ENCODE results near the gene NPHS1. TPM values are rescaled to one million over a fixed set of nuclear protein-coding genes. Genes with fewer than 3 reads are reported as not detected.

NPHS1 gene
- total and polyA plus RNA-seq, 7 donors = under 0.01 to 0.35 TPM; not detected in 5

DNA sequence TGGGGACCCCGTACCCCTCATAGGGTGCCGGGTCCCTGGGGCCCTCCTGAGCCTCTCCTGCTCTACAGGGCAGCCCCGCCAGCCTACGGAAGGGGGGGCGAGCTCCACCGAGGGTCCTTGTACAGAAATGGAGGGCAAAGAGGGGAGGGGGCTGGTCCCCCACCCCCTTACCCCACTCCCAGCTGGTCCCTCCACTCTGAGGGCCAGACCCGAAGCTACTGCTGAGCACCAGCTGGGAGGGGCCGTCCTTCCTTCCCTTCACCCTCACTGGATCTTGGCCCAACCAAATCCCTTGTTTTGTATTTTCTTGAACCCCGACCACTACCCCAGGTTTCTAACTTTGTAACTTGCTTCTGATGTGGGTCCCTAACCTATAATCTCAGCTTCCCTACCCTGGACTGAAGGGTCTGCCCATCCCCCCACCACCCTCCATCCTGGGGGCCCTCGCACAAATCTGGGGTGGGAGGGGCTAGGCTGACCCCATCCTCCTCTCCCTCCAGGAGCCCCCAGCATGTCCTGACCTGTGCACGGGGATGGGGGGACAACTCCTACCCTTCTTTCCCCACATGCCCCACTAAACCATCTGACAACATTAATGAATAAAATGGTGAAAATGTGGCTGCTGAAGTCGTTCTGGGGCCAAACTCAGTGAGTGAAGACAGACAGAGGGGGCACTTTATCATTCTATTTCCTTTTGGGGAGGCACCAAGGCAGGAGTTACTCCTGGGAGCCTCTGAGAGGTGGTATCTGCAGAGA lies 63.9 kb downstream of the NPHS1 start:
- H3K36me3 ChIP-seq = peaks cover 0 to 10% (median 0%) of the 10 kb centered on the region in 4 donors
- TF ChIP-seq EP300 (IDR thresholded peaks at IDR 0.05) (no peak), POLR2A (IDR thresholded peaks at IDR 0.05) (no peak), POLR2AphosphoS5 (IDR thresholded peaks at IDR 0.05) (no peak)
- TF ChIP-seq, protein P1, sequence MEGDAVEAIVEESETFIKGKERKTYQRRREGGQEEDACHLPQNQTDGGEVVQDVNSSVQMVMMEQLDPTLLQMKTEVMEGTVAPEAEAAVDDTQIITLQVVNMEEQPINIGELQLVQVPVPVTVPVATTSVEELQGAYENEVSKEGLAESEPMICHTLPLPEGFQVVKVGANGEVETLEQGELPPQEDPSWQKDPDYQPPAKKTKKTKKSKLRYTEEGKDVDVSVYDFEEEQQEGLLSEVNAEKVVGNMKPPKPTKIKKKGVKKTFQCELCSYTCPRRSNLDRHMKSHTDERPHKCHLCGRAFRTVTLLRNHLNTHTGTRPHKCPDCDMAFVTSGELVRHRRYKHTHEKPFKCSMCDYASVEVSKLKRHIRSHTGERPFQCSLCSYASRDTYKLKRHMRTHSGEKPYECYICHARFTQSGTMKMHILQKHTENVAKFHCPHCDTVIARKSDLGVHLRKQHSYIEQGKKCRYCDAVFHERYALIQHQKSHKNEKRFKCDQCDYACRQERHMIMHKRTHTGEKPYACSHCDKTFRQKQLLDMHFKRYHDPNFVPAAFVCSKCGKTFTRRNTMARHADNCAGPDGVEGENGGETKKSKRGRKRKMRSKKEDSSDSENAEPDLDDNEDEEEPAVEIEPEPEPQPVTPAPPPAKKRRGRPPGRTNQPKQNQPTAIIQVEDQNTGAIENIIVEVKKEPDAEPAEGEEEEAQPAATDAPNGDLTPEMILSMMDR (IDR thresholded peaks at IDR 0.05) = no peak
- H3K4me1 ChIP-seq = no peaks in the 10 kb centered on the region
- 86 to 87% methylated on average over 12 of the region's 12 CpGs for WGBS, 2 donors
- H3K4me3 ChIP-seq = no peak overlapping the region
- no peaks in the 10 kb centered on the region for H3K9me3 ChIP-seq
- no peak overlapping the region for H3K27ac ChIP-seq
- intact Hi-C loops (cut with DNase I) = no loop called here
- no peaks in the 10 kb centered on the region for H3K27me3 ChIP-seq
- no peak for DNase-seq

DNA sequence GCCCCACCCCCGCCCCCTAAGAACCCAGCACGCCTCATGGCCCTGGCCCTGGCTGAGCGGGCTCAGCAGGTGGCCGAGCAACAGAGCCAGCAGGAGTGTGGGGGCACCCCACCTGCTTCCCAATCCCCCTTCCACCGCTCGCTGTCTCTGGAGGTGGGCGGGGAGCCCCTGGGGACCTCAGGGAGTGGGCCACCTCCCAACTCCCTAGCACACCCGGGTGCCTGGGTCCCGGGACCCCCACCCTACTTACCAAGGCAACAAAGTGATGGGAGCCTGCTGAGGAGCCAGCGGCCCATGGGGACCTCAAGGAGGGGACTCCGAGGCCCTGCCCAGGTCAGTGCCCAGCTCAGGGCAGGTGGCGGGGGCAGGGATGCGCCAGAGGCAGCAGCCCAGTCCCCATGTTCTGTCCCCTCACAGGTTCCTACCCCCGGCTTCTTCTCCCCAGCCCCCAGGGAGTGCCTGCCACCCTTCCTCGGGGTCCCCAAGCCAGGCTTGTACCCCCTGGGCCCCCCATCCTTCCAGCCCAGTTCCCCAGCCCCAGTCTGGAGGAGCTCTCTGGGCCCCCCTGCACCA lies 65.0 kb downstream of the NPHS1 start:
- intact Hi-C loops (cut with DNase I) = no loop called here
- Histone ChIP-seq H3K36me3 (peaks cover 0 to 14% (median 0%) of the 10 kb centered on the region in 4 donors), H3K4me1 (no peaks in the 10 kb centered on the region), H3K4me3 (no peak overlapping the region), H3K27me3 (no peaks in the 10 kb centered on the region), H3K9me3 (no peaks in the 10 kb centered on the region), H3K27ac (no peak overlapping the region)
- DNase-seq = no peak
- TF ChIP-seq POLR2AphosphoS5 (IDR thresholded peaks at IDR 0.05) = no peak
- no peak for TF ChIP-seq EP300 (IDR thresholded peaks at IDR 0.05)
- no peak for TF ChIP-seq POLR2A (IDR thresholded peaks at IDR 0.05)
- TF ChIP-seq, protein P1 (IDR thresholded peaks at IDR 0.05) = no peak
- WGBS, 2 donors = 92 to 95% methylated on average over 15 of the region's 15 CpGs

DNA sequence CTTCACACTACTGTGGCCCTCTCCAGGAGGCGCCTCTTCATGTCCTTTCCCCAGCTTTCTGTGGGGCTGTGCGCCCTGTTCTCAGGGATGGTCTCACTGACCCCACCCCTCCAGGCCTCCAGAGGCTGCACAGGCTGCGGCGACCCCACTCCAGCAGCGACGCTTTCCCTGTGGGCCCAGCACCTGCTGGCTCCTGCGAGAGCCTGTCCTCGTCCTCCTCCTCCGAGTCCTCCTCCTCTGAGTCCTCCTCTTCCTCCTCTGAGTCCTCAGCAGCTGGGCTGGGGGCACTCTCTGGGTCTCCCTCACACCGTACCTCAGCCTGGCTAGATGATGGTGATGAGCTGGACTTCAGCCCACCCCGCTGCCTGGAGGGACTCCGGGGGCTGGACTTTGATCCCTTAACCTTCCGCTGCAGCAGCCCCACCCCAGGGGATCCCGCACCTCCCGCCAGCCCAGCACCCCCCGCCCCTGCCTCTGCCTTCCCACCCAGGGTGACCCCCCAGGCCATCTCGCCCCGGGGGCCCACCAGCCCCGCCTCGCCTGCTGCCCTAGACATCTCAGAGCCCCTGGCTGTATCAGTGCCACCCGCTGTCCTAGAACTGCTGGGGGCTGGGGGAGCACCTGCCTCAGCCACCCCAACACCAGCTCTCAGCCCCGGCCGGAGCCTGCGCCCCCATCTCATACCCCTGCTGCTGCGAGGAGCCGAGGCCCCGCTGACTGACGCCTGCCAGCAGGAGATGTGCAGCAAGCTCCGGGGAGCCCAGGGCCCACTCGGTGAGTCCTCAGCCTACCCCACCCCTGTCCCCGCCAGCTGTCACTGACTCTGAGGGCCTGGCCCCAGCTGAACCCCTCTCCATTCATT lies 65.8 kb downstream of the NPHS1 start:
- no peak for DNase-seq
- 76 to 87% methylated on average over 31 of the region's 31 CpGs for WGBS, 2 donors
- intact Hi-C loops (cut with DNase I) = no loop called here
- Histone ChIP-seq H3K4me3 (no peak overlapping the region), H3K36me3 (peaks cover 0 to 22% (median under 1%) of the 10 kb centered on the region in 4 donors), H3K27ac (no peak overlapping the region), H3K9me3 (no peaks in the 10 kb centered on the region), H3K4me1 (no peaks in the 10 kb centered on the region), H3K27me3 (no peaks in the 10 kb centered on the region)
- TF ChIP-seq POLR2A (IDR thresholded peaks at IDR 0.05) = no peak
- no peak for TF ChIP-seq EP300 (IDR thresholded peaks at IDR 0.05)
- TF ChIP-seq, protein P1 (IDR thresholded peaks at IDR 0.05) = no peak
- TF ChIP-seq POLR2AphosphoS5 (IDR thresholded peaks at IDR 0.05) = no peak

DNA sequence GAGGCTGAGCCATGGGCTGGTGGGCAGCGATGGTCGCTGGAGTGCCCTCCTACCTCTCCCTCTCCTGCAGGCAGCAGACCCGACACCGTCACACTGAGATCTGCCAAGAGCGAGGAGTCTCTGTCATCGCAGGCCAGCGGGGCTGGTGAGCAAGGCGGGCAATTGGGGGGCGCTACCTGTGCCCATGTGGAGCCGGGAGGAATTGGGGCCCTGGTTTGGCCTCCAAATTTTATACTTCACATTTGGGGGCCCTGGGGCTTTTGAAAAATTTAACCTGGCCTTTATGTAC lies 67.0 kb downstream of the NPHS1 start:
- TF ChIP-seq POLR2A (IDR thresholded peaks at IDR 0.05) = no peak
- TF ChIP-seq, protein P1 (IDR thresholded peaks at IDR 0.05) = no peak
- TF ChIP-seq EP300 (IDR thresholded peaks at IDR 0.05) = no peak
- no peak for TF ChIP-seq POLR2AphosphoS5 (IDR thresholded peaks at IDR 0.05)
- Histone ChIP-seq H3K4me3 (no peak overlapping the region), H3K9me3 (no peaks in the 10 kb centered on the region), H3K4me1 (no peaks in the 10 kb centered on the region), H3K27me3 (no peaks in the 10 kb centered on the region), H3K36me3 (peaks cover 9 to 34% (median 11%) of the 10 kb centered on the region in 4 donors), H3K27ac (no peak overlapping the region)
- DNase-seq = no peak
- WGBS, 2 donors = 92 to 95% methylated on average over 10 of the region's 10 CpGs
- intact Hi-C loops (cut with DNase I) = no loop called here

All from sigmoid colon (tissue), 7 donors.